ENCODE measurements around the gene C1orf226.

Gene C1orf226

GRCh38 chr1:162396201-162396906 lies 14.8 kb downstream of the C1orf226 start:
- H3K27ac ChIP-seq, result no peak overlapping the region
- no peaks in the 10 kb centered on the region for H3K9me3 ChIP-seq
- no peak for TF ChIP-seq CTCF (IDR thresholded peaks at IDR 0.05)
- peaks cover 0 to 5% of the 10 kb centered on the region in 2 experiments for H3K4me1 ChIP-seq (ENCODE audit: control insufficient read depth in 1 of 2, insufficient read depth in 1 of 2, low read depth in 1 of 2, low read length in 1 of 2)
- H3K4me3 ChIP-seq (ENCODE audit: low read depth in 1 of 2, low read length in 1 of 2), result no peak overlapping the region
- peaks cover 46% of the 10 kb centered on the region for H3K27me3 ChIP-seq
- no peaks in the 10 kb centered on the region for H3K36me3 ChIP-seq

- H3K36me3 ChIP-seq, result no peaks in the 10 kb centered on the region
- no peak for TF ChIP-seq CTCF (IDR thresholded peaks at IDR 0.05)
- H3K9me3 ChIP-seq, result no peaks in the 10 kb centered on the region
- peaks cover 46% of the 10 kb centered on the region for H3K27me3 ChIP-seq
- H3K27ac ChIP-seq, result no peak overlapping the region
- peaks cover 0 to 2% of the 10 kb centered on the region in 2 experiments for H3K4me1 ChIP-seq (ENCODE audit: control insufficient read depth in 1 of 2, insufficient read depth in 1 of 2, low read depth in 1 of 2, low read length in 1 of 2)
- H3K4me3 ChIP-seq (ENCODE audit: low read depth in 1 of 2, low read length in 1 of 2), result no peak overlapping the region
Measured at GRCh38 chr1:162397039-162397448, 15.5 kb downstream of the C1orf226 start.

GRCh38 chr1:162397943-162398560 lies 16.5 kb downstream of the C1orf226 start:
- H3K27me3 ChIP-seq, result peaks cover 46% of the 10 kb centered on the region
- no peaks in the 10 kb centered on the region for H3K4me1 ChIP-seq (ENCODE audit: control insufficient read depth in 1 of 2, insufficient read depth in 1 of 2, low read depth in 1 of 2, low read length in 1 of 2)
- H3K27ac ChIP-seq, result no peak overlapping the region

GRCh38 chr1:162398999-162399580 lies 17.6 kb downstream of the C1orf226 start:
- H3K9me3 ChIP-seq, result no peaks in the 10 kb centered on the region
- H3K27me3 ChIP-seq, result peaks cover 46% of the 10 kb centered on the region
- H3K27ac ChIP-seq, result no peak overlapping the region
- H3K36me3 ChIP-seq, result no peaks in the 10 kb centered on the region
- TF ChIP-seq CTCF (IDR thresholded peaks at IDR 0.05), result no peak
- no peaks in the 10 kb centered on the region for H3K4me1 ChIP-seq (ENCODE audit: control insufficient read depth in 1 of 2, insufficient read depth in 1 of 2, low read depth in 1 of 2, low read length in 1 of 2)
- no peak overlapping the region for H3K4me3 ChIP-seq (ENCODE audit: low read depth in 1 of 2, low read length in 1 of 2)

More at GRCh38 chr1:162397943-162398560, 16.5 kb downstream of the C1orf226 start:
- H3K36me3 ChIP-seq, result no peaks in the 10 kb centered on the region
- TF ChIP-seq CTCF (IDR thresholded peaks at IDR 0.05), result no peak
- no peak overlapping the region for H3K4me3 ChIP-seq (ENCODE audit: low read depth in 1 of 2, low read length in 1 of 2)
- H3K9me3 ChIP-seq, result no peaks in the 10 kb centered on the region

- TF ChIP-seq CTCF (IDR thresholded peaks at IDR 0.05), result no peak
- H3K27ac ChIP-seq, result no peak overlapping the region
- peaks cover 34% of the 10 kb centered on the region for H3K27me3 ChIP-seq
- no peaks in the 10 kb centered on the region for H3K9me3 ChIP-seq
- no peaks in the 10 kb centered on the region for H3K4me1 ChIP-seq (ENCODE audit: control insufficient read depth in 1 of 2, insufficient read depth in 1 of 2, low read depth in 1 of 2, low read length in 1 of 2)
- no peaks in the 10 kb centered on the region for H3K36me3 ChIP-seq
- no peak overlapping the region for H3K4me3 ChIP-seq (ENCODE audit: low read depth in 1 of 2, low read length in 1 of 2)
Measured at GRCh38 chr1:162400790-162401355, 19.3 kb downstream of the C1orf226 start.
